ENCODE data around the gene TMIGD1.

The TMIGD1 gene

GRCh38 chr17:30377574-30378240, 43.9 kb upstream of the TMIGD1 start:
- Histone ChIP-seq H3K4ac (ENCODE audit: low read depth in 1 of 2, low read length in 2 of 2) (peak overlapping the region in 1 of 2 experiments; percentile 86), H3K4me2 (ENCODE audit: low read length, poor library complexity, severe bottlenecking) (peak overlapping the region; percentile 81), H2BK120ac (ENCODE audit: low read depth, low read length) (no peak overlapping the region), H2BK5ac (ENCODE audit: low read depth, low read length, poor library complexity, severe bottlenecking) (no peak overlapping the region), H3K23ac (ENCODE audit: low read length in 2 of 2) (no peak overlapping the region), H3K18ac (ENCODE audit: low read depth in 1 of 2, low read length in 2 of 2) (peak overlapping the region; percentile 47 to 77), H2BK15ac (ENCODE audit: low read depth, poor library complexity, severe bottlenecking) (no peak overlapping the region), H3K27ac (ENCODE audit: low read length, poor library complexity, severe bottlenecking) (peak overlapping the region; percentile 52), H2BK12ac (ENCODE audit: low read length in 2 of 2) (peak overlapping the region; percentile 34 to 87), H3K36me3 (ENCODE audit: control insufficient read depth in 1 of 2, insufficient read depth in 2 of 2, low read depth in 1 of 2, low read length in 2 of 2) (no peaks in the 10 kb centered on the region), H3K4me3 (ENCODE audit: insufficient read depth in 1 of 2, low read depth in 1 of 2, low read length in 2 of 2) (peak overlapping the region in 1 of 2 experiments; percentile 91), H4K8ac (ENCODE audit: low read length) (peak overlapping the region; percentile 45), H3K14ac (ENCODE audit: low read length in 2 of 2) (no peak overlapping the region), H4K91ac (ENCODE audit: low read length) (peak overlapping the region; percentile 44), H3K27me3 (ENCODE audit: control insufficient read depth in 1 of 2, insufficient read depth in 1 of 2, low read length in 2 of 2) (no peaks in the 10 kb centered on the region), H3K79me1 (replicated peaks; ENCODE audit: low read length, poor library complexity, severe bottlenecking) (peaks cover 13% of the 10 kb centered on the region), H2AFZ (ENCODE audit: low read depth, low read length) (no peak overlapping the region), H3K9ac (ENCODE audit: low read length) (peak overlapping the region; percentile 86), H3K9me3 (ENCODE audit: control insufficient read depth, low read length) (no peaks in the 10 kb centered on the region), H3K4me1 (ENCODE audit: control insufficient read depth, insufficient read depth, low read depth, low read length) (peaks cover 12% of the 10 kb centered on the region), H2AK5ac (ENCODE audit: low read length, severe bottlenecking) (peak overlapping the region; percentile 77)
- DNase-seq: no peak
- WGBS: 86% methylated on average over 11 of the region's 11 CpGs

- DNase-seq: peak; percentile 89
- Histone ChIP-seq H2BK12ac (ENCODE audit: low read length in 2 of 2) (peak overlapping the region in 1 of 2 experiments; percentile 87), H3K4me2 (ENCODE audit: low read length, poor library complexity, severe bottlenecking) (peak overlapping the region; percentile 18), H3K4me1 (ENCODE audit: control insufficient read depth, insufficient read depth, low read depth, low read length) (peaks cover 12% of the 10 kb centered on the region), H3K9ac (ENCODE audit: low read length) (peak overlapping the region; percentile 14), H3K9me3 (ENCODE audit: control insufficient read depth, low read length) (no peaks in the 10 kb centered on the region), H3K14ac (ENCODE audit: low read length in 2 of 2) (no peak overlapping the region), H4K8ac (ENCODE audit: low read length) (no peak overlapping the region), H4K91ac (ENCODE audit: low read length) (no peak overlapping the region), H3K27ac (ENCODE audit: low read length, poor library complexity, severe bottlenecking) (peak overlapping the region; percentile 52), H3K27me3 (ENCODE audit: control insufficient read depth in 1 of 2, insufficient read depth in 1 of 2, low read length in 2 of 2) (no peaks in the 10 kb centered on the region), H3K4me3 (ENCODE audit: insufficient read depth in 1 of 2, low read depth in 1 of 2, low read length in 2 of 2) (peak overlapping the region in 1 of 2 experiments; percentile 58), H3K18ac (ENCODE audit: low read depth in 1 of 2, low read length in 2 of 2) (peak overlapping the region in 1 of 2 experiments; percentile 80), H2AFZ (ENCODE audit: low read depth, low read length) (peak overlapping the region; percentile 47), H3K23ac (ENCODE audit: low read length in 2 of 2) (no peak overlapping the region), H2BK15ac (ENCODE audit: low read depth, poor library complexity, severe bottlenecking) (no peak overlapping the region), H3K79me1 (replicated peaks; ENCODE audit: low read length, poor library complexity, severe bottlenecking) (peaks cover 13% of the 10 kb centered on the region), H2BK5ac (ENCODE audit: low read depth, low read length, poor library complexity, severe bottlenecking) (no peak overlapping the region), H3K4ac (ENCODE audit: low read depth in 1 of 2, low read length in 2 of 2) (peak overlapping the region; percentile 46 to 69), H2AK5ac (ENCODE audit: low read length, severe bottlenecking) (peak overlapping the region; percentile 77), H2BK120ac (ENCODE audit: low read depth, low read length) (no peak overlapping the region), H3K36me3 (ENCODE audit: control insufficient read depth in 1 of 2, insufficient read depth in 2 of 2, low read depth in 1 of 2, low read length in 2 of 2) (no peaks in the 10 kb centered on the region)
- 43% methylated on average over 10 of the region's 12 CpGs for WGBS
Observed at GRCh38 chr17:30376621-30377452, 43.0 kb upstream of the TMIGD1 start.

GRCh38 chr17:30375661-30376060, 41.8 kb upstream of the TMIGD1 start:
- no peak overlapping the region for H2BK120ac ChIP-seq (ENCODE audit: low read depth, low read length)
- H4K91ac ChIP-seq (ENCODE audit: low read length): no peak overlapping the region
- no peaks in the 10 kb centered on the region for H3K27me3 ChIP-seq (ENCODE audit: control insufficient read depth in 1 of 2, insufficient read depth in 1 of 2, low read length in 2 of 2)
- H3K4me1 ChIP-seq (ENCODE audit: control insufficient read depth, insufficient read depth, low read depth, low read length): peaks cover 12% of the 10 kb centered on the region
- H3K4me3 ChIP-seq (ENCODE audit: insufficient read depth in 1 of 2, low read depth in 1 of 2, low read length in 2 of 2): no peak overlapping the region
- no peaks in the 10 kb centered on the region for H3K36me3 ChIP-seq (ENCODE audit: control insufficient read depth in 1 of 2, insufficient read depth in 2 of 2, low read depth in 1 of 2, low read length in 2 of 2)
- H3K4me2 ChIP-seq (ENCODE audit: low read length, poor library complexity, severe bottlenecking): no peak overlapping the region
- H2AFZ ChIP-seq (ENCODE audit: low read depth, low read length): no peak overlapping the region
- 94% methylated on average over 1 of the region's 1 CpG for WGBS
- no peak overlapping the region for H4K8ac ChIP-seq (ENCODE audit: low read length)
- H3K23ac ChIP-seq (ENCODE audit: low read length in 2 of 2): no peak overlapping the region
- no peak overlapping the region for H3K9ac ChIP-seq (ENCODE audit: low read length)
- H3K27ac ChIP-seq (ENCODE audit: low read length, poor library complexity, severe bottlenecking): no peak overlapping the region
- H3K9me3 ChIP-seq (ENCODE audit: control insufficient read depth, low read length): no peaks in the 10 kb centered on the region
- no peak overlapping the region for H2BK5ac ChIP-seq (ENCODE audit: low read depth, low read length, poor library complexity, severe bottlenecking)
- H3K18ac ChIP-seq (ENCODE audit: low read depth in 1 of 2, low read length in 2 of 2): no peak overlapping the region
- no peak overlapping the region for H3K4ac ChIP-seq (ENCODE audit: low read depth in 1 of 2, low read length in 2 of 2)
- no peak overlapping the region for H2BK15ac ChIP-seq (ENCODE audit: low read depth, poor library complexity, severe bottlenecking)
- peak overlapping the region; percentile 44 for H2AK5ac ChIP-seq (ENCODE audit: low read length, severe bottlenecking)
- H3K79me1 ChIP-seq (replicated peaks; ENCODE audit: low read length, poor library complexity, severe bottlenecking): peaks cover 13% of the 10 kb centered on the region
- DNase-seq: peak; percentile 30
- H3K14ac ChIP-seq (ENCODE audit: low read length in 2 of 2): no peak overlapping the region
- H2BK12ac ChIP-seq (ENCODE audit: low read length in 2 of 2): no peak overlapping the region

GRCh38 chr17:30372755-30373154, 38.9 kb upstream of the TMIGD1 start:
- H2BK15ac ChIP-seq (ENCODE audit: low read depth, poor library complexity, severe bottlenecking): no peak overlapping the region
- H2BK120ac ChIP-seq (ENCODE audit: low read depth, low read length): no peak overlapping the region
- no peaks in the 10 kb centered on the region for H3K79me1 ChIP-seq (replicated peaks; ENCODE audit: low read length, poor library complexity, severe bottlenecking)
- DNase-seq: no peak
- no peak overlapping the region for H3K9ac ChIP-seq (ENCODE audit: low read length)
- H3K27me3 ChIP-seq (ENCODE audit: control insufficient read depth in 1 of 2, insufficient read depth in 1 of 2, low read length in 2 of 2): no peaks in the 10 kb centered on the region
- H3K18ac ChIP-seq (ENCODE audit: low read depth in 1 of 2, low read length in 2 of 2): no peak overlapping the region
- H3K23ac ChIP-seq (ENCODE audit: low read length in 2 of 2): no peak overlapping the region
- no peak overlapping the region for H2BK5ac ChIP-seq (ENCODE audit: low read depth, low read length, poor library complexity, severe bottlenecking)
- H3K9me3 ChIP-seq (ENCODE audit: control insufficient read depth, low read length): no peaks in the 10 kb centered on the region
- peaks cover 6% of the 10 kb centered on the region for H3K4me1 ChIP-seq (ENCODE audit: control insufficient read depth, insufficient read depth, low read depth, low read length)
- H3K4me2 ChIP-seq (ENCODE audit: low read length, poor library complexity, severe bottlenecking): no peak overlapping the region
- no peak overlapping the region for H3K14ac ChIP-seq (ENCODE audit: low read length in 2 of 2)
- H2AFZ ChIP-seq (ENCODE audit: low read depth, low read length): no peak overlapping the region
- 81% methylated on average over 2 of the region's 2 CpGs for WGBS
- H3K27ac ChIP-seq (ENCODE audit: low read length, poor library complexity, severe bottlenecking): no peak overlapping the region
- no peak overlapping the region for H2BK12ac ChIP-seq (ENCODE audit: low read length in 2 of 2)
- H3K4me3 ChIP-seq (ENCODE audit: insufficient read depth in 1 of 2, low read depth in 1 of 2, low read length in 2 of 2): no peak overlapping the region
- H2AK5ac ChIP-seq (ENCODE audit: low read length, severe bottlenecking): no peak overlapping the region
- no peak overlapping the region for H3K4ac ChIP-seq (ENCODE audit: low read depth in 1 of 2, low read length in 2 of 2)
- no peak overlapping the region for H4K91ac ChIP-seq (ENCODE audit: low read length)
- H3K36me3 ChIP-seq (ENCODE audit: control insufficient read depth in 1 of 2, insufficient read depth in 2 of 2, low read depth in 1 of 2, low read length in 2 of 2): no peaks in the 10 kb centered on the region
- no peak overlapping the region for H4K8ac ChIP-seq (ENCODE audit: low read length)

Data from mesenchymal stem cell (in vitro differentiated cells and primary cell).